GM18499 (cell line): ENCODE results near the gene XKR7.
"Not testable (repeated sequence)": the region's sequence is repeated elsewhere in the genome, so short reads cannot be mapped to it uniquely, and the experiment has no call there.

Experiments used
- ATAC-seq: cut with Tn5 transposase; IDR thresholded peaks from one replicate; pipeline ENCODE4 v1.9.1; 2021; ENCODE audit warnings: moderate number of reproducible peaks; ENCODE audit not compliant: insufficient read depth, unreplicated experiment

Gene XKR7

GRCh38 chr20:32009564-32009963 lies 41.6 kb downstream of the XKR7 start:
- ATAC-seq: no peak

- no peak for ATAC-seq
Measured at GRCh38 chr20:32010101-32010500, 42.1 kb downstream of the XKR7 start, which contains the start of gene CCM2L. CCM2L (plus strand) TSS chr20:32010438; CDS start chr20:32010455, 17 bp downstream.

- ATAC-seq: no peak
Measured at GRCh38 chr20:32010666-32011065, 42.7 kb downstream of the XKR7 start.

- no peak for ATAC-seq
Measured at GRCh38 chr20:32012159-32012688, 44.3 kb downstream of the XKR7 start.

- ATAC-seq: no peak
Measured at GRCh38 chr20:32013326-32013725, 45.4 kb downstream of the XKR7 start.

GRCh38 chr20:32017711-32018251 lies 49.8 kb downstream of the XKR7 start:
- no peak for ATAC-seq

- no peak for ATAC-seq
Measured at GRCh38 chr20:32018269-32019155, 50.6 kb downstream of the XKR7 start.

- ATAC-seq: no peak
Measured at GRCh38 chr20:32019156-32019510, 51.2 kb downstream of the XKR7 start.

GRCh38 chr20:32019563-32020463 lies 51.9 kb downstream of the XKR7 start:
- ATAC-seq: no peak

GRCh38 chr20:32021091-32021490 lies 53.1 kb downstream of the XKR7 start:
- no peak for ATAC-seq

- no peak for ATAC-seq
Measured at GRCh38 chr20:32024683-32025295, 56.8 kb downstream of the XKR7 start.

- no peak for ATAC-seq
Measured at GRCh38 chr20:32027643-32028042, 59.7 kb downstream of the XKR7 start.

GRCh38 chr20:32028647-32029372 lies 60.9 kb downstream of the XKR7 start:
- no peak for ATAC-seq

GRCh38 chr20:32029561-32029960 lies 61.6 kb downstream of the XKR7 start:
- ATAC-seq: no peak

- ATAC-seq: no peak
Measured at GRCh38 chr20:32031007-32031958, 63.3 kb downstream of the XKR7 start.

GRCh38 chr20:32033316-32033715 lies 65.4 kb downstream of the XKR7 start:
- no peak for ATAC-seq

GRCh38 chr20:32033721-32034120 lies 65.8 kb downstream of the XKR7 start:
- ATAC-seq: not testable (repeated sequence)
